Epithelial cell of proximal tubule (primary cell): ENCODE data around the gene TBCD. TPM values are rescaled to one million over a fixed set of nuclear protein-coding genes. Genes with fewer than 3 reads are reported as not detected.

ENCODE experiments used
- DNase-seq: peaks from one replicate; pipeline ENCODE4 v3.0.0-alpha.2; 2011; ENCODE audit warnings: low read depth
- H3K4me3 ChIP-seq: 2 replicates; pipeline ENCODE4 v1.5.1; 2011; ENCODE audit warnings: low read depth, mild to moderate bottlenecking, low read length
- total RNA-seq: library from RNA; depleted of rRNA; stranded (reverse); fragments of >200 nt; gene quantifications from 2 replicates; pipeline ENCODE4 v1.2.3, GENCODE V29; 2015
- TF ChIP-seq, protein P1 (sequence below): conservative IDR thresholded peaks from 2 replicates; pipeline ENCODE4 v1.5.1; 2012; ENCODE audit warnings: low read depth, mild to moderate bottlenecking, low read length

The TBCD gene
- total RNA-seq, 1 donor from 2014 or later: 46.6 TPM

DNA sequence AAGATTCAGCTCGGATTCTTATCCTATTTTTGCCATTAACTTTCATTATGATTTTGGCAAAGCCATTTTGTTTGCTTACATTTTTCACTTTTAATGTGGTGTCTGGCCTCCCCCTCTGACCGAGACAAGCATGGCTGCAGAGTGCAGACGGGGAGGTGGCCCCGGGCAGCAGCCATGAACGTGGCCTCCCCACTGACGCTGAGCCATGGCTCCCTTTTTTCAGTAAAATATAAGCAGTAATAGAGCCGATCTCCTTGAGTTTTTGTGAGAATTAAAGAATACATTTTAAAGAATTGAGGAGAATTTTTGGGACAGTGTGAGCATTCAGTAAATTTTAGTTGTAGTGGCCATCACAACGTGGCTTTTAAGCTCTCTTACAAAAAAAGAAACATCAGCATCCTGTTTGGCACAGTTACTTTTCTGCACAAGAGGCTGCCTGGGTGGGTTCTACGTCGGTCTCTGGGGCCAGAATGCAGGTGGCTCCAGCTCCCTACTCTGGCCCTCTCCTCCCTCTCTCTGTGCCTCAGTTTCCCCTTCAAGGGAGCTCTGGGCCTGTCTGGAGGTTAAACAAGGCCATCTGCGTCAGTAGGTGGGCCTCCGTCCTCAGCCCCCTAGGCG, 156.8 kb downstream of the TBCD start:
- no peak for DNase-seq
- TF ChIP-seq, protein P1, sequence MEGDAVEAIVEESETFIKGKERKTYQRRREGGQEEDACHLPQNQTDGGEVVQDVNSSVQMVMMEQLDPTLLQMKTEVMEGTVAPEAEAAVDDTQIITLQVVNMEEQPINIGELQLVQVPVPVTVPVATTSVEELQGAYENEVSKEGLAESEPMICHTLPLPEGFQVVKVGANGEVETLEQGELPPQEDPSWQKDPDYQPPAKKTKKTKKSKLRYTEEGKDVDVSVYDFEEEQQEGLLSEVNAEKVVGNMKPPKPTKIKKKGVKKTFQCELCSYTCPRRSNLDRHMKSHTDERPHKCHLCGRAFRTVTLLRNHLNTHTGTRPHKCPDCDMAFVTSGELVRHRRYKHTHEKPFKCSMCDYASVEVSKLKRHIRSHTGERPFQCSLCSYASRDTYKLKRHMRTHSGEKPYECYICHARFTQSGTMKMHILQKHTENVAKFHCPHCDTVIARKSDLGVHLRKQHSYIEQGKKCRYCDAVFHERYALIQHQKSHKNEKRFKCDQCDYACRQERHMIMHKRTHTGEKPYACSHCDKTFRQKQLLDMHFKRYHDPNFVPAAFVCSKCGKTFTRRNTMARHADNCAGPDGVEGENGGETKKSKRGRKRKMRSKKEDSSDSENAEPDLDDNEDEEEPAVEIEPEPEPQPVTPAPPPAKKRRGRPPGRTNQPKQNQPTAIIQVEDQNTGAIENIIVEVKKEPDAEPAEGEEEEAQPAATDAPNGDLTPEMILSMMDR: no peak
- no peak overlapping the region for H3K4me3 ChIP-seq

DNA sequence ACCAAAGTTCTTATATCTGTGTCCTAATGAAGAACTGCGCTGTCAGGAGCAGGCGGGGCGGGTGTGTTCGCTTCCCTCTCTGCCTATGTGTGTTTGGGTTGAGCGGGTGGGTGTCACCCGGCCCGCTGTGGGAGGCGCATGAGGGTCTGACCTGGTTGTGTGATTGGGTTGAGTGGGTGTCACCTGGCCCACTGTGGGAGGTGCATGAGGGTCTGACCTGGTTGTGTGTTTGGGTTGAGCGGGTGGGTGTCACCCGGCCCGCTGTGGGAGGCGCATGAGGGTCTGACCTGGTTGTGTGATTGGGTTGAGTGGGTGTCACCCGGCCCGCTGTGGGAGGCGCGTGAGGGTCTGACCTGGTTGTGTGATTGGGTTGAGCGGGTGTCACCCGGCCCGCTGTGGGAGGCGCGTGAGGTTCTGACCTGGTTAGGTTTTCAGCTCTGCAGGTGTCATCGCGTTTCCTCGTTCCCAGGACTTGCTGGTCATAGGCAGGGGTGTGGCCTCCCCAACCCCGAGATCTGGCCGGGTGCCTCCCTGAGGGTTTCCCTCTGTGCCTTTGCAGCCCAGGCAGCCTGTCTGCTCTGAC, 157.5 kb downstream of the TBCD start:
- DNase-seq: no peak
- TF ChIP-seq, protein P1: no peak
- H3K4me3 ChIP-seq: no peak overlapping the region

GRCh38 chr17:82910041-82910481, 158.2 kb downstream of the TBCD start:
- H3K4me3 ChIP-seq: no peak overlapping the region
- TF ChIP-seq, protein P1: no peak
- no peak for DNase-seq

DNA sequence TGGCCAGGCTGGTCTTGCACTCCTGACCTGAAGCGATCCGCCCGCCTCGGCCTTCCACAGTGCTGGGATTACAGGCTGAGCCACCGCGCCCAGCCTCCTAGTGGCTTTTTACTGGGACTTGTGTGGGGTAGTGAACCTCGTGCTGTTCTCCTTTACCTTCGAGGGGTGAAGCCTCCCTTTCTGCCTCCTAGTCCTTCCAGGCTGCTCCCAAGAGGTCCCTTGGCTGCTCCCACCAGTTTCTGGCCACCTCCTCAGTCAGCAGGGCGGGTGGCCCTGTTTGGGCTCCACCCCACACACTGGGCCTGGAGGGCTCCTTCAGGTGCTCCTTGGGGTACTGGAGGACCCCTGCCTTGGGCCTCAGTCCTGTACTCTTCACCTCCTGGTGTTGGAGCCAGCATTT, 158.9 kb downstream of the TBCD start:
- TF ChIP-seq, protein P1: no peak
- H3K4me3 ChIP-seq: no peak overlapping the region
- no peak for DNase-seq

DNA sequence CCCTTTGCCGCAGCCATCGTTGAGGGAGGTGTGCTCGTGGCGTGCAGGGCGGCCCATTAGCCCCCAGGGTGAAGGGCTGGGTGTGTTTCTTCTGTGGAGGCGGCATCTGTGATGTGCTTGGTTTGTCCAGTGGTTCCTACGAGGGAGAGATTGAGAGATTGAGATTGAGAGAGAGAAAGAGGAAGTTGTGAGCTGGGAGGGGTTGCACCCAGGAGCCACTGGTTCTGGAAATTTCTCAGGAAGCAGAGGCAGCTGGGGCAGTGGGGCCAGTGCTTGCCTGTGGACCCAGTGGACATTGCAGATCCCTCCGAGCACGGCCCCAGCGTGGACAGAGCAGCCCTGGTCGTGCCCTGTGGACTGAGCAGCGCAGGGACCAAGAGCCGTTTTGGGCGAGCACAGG, 160.0 kb downstream of the TBCD start:
- TF ChIP-seq, protein P1: no peak
- no peak for DNase-seq
- H3K4me3 ChIP-seq: no peak overlapping the region

- no peak overlapping the region for H3K4me3 ChIP-seq
- TF ChIP-seq, protein P1: no peak
- DNase-seq: no peak
Measured at GRCh38 chr17:82912484-82913089, 160.7 kb downstream of the TBCD start.
